WERI-Rb-1 (cell line): ENCODE measurements around the gene CREM.

Source experiments
- DNase-seq: peaks from one replicate; pipeline ENCODE4 v3.0.0-alpha.2; 2020
- H3K27ac ChIP-seq: fragments of 250-450 bp; sonication (Bioruptor Pico); 2 replicates; pipeline ENCODE4 v1.5.1; 2020; ENCODE audit warnings: mild to moderate bottlenecking, moderate library complexity
- H3K27me3 ChIP-seq: fragments of 250-450 bp; sonication (Bioruptor Pico); 2 replicates; pipeline ENCODE4 v1.5.1; 2021; ENCODE audit warnings: mild to moderate bottlenecking, low read depth, moderate library complexity; ENCODE audit not compliant: insufficient read depth, severe bottlenecking
- H3K36me3 ChIP-seq: fragments of 250-450 bp; sonication (Bioruptor Pico); 2 replicates; pipeline ENCODE4 v1.5.1; 2020; ENCODE audit warnings: mild to moderate bottlenecking, moderate library complexity
- H3K4me3 ChIP-seq: 2 replicates; pipeline ENCODE4 v1.5.1; 2011; ENCODE audit warnings: low read depth, mild to moderate bottlenecking, control low read depth, low read length
- H3K9me3 ChIP-seq: fragments of 250-450 bp; sonication (Bioruptor Pico); 2 replicates; pipeline ENCODE4 v1.5.1; 2021; ENCODE audit warnings: mild to moderate bottlenecking, moderate library complexity; ENCODE audit not compliant: severe bottlenecking
- TF ChIP-seq, protein P1 (sequence below): IDR thresholded peaks from 2 replicates; pipeline ENCODE4 v1.5.1; 2011; ENCODE audit warnings: low read depth, mild to moderate bottlenecking, control low read depth, inconsistent platforms, low read length

The CREM gene

DNA sequence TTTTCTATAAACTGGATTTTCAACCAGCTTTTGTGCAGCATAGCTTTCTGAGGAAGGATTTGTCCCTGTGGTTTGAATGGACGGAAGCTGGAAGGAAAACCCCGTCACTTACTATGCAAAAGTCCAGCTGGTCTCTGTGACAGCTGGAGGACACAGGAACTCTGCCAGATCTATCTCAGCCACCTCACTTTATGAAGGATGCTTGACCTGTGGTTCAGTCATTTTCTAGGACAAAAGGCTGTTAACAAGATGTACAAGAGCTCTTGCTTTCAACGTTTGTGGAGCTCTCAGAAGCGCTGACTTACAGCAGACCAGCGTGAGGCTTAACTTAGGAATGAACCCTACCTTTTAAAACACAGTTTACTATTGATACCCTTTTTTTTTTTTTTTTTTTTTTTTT, 90.8 kb downstream of the CREM start:
- DNase-seq = no peak
- H3K4me3 ChIP-seq = no peak overlapping the region
- H3K9me3 ChIP-seq = no peaks in the 10 kb centered on the region
- H3K27me3 ChIP-seq = no peaks in the 10 kb centered on the region
- TF ChIP-seq, protein P1, sequence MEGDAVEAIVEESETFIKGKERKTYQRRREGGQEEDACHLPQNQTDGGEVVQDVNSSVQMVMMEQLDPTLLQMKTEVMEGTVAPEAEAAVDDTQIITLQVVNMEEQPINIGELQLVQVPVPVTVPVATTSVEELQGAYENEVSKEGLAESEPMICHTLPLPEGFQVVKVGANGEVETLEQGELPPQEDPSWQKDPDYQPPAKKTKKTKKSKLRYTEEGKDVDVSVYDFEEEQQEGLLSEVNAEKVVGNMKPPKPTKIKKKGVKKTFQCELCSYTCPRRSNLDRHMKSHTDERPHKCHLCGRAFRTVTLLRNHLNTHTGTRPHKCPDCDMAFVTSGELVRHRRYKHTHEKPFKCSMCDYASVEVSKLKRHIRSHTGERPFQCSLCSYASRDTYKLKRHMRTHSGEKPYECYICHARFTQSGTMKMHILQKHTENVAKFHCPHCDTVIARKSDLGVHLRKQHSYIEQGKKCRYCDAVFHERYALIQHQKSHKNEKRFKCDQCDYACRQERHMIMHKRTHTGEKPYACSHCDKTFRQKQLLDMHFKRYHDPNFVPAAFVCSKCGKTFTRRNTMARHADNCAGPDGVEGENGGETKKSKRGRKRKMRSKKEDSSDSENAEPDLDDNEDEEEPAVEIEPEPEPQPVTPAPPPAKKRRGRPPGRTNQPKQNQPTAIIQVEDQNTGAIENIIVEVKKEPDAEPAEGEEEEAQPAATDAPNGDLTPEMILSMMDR = no peak
- no peaks in the 10 kb centered on the region for H3K36me3 ChIP-seq
- H3K27ac ChIP-seq = no peak overlapping the region

- TF ChIP-seq, protein P1 = peak; percentile 54; the same call in 1 of the 2 replicates
- DNase-seq = peak; percentile 73
- no peaks in the 10 kb centered on the region for H3K9me3 ChIP-seq
- no peak overlapping the region for H3K4me3 ChIP-seq
- H3K27me3 ChIP-seq = no peaks in the 10 kb centered on the region
- no peak overlapping the region for H3K27ac ChIP-seq
- H3K36me3 ChIP-seq = no peaks in the 10 kb centered on the region
These were observed 91.8 kb downstream of the CREM start for GRCh38 chr10:35218339-35218955.

GRCh38 chr10:35219292-35219691, 92.6 kb downstream of the CREM start:
- no peak overlapping the region for H3K4me3 ChIP-seq
- H3K9me3 ChIP-seq = no peaks in the 10 kb centered on the region
- DNase-seq = no peak
- H3K36me3 ChIP-seq = no peaks in the 10 kb centered on the region
- no peak overlapping the region for H3K27ac ChIP-seq
- TF ChIP-seq, protein P1 = no peak
- H3K27me3 ChIP-seq = no peaks in the 10 kb centered on the region

DNA sequence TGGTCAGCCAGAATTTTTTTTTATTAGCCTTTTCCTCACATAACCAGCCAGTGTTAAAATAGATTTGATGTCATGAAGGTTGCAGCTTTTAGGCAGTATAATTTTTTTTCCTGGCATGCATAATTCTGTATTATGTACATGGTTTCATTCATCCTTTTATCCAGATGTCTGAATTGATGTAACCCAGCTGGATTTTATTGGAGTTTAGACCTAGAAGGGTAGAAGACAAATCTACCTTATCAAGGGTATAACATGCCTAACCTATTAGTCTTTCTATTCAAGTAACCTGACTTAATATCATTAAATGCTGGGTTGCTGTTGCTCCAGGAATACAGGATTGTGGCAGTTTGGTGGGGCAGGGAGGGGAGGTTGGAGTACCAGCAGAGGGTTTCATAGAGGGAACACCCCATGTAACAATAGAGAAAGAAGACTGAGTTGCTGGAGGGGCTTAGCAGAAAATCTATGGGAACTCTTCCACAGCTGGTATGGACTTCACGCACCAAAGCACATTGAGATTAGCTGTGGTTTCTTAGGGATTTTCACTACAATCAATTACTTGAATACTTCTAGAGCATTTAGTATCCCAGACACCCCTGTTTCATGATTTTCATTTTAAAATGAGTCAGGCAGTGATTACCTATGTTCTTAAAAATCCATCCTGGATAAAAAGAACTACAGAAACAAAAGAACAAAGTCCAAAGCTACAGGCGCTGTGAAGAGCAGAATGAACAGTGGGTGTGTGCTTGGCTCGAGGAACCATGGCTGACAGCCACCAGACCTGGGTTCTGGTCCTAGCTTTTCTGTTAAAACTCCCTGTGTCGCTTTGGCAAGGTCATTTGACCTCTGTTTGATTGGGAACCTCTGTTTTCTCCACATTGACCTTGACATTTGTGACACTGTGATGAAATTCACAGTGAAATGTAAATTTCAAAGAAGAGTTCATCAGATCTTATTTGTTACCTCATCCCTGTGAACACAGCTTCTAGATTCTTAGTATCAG, 93.5 kb downstream of the CREM start:
- Histone ChIP-seq H3K9me3 (no peaks in the 10 kb centered on the region), H3K36me3 (no peaks in the 10 kb centered on the region), H3K27ac (peak overlapping the region; percentile 61), H3K4me3 (no peak overlapping the region), H3K27me3 (no peaks in the 10 kb centered on the region)
- TF ChIP-seq, protein P1 = no peak
- DNase-seq = peak; percentile 33

DNA sequence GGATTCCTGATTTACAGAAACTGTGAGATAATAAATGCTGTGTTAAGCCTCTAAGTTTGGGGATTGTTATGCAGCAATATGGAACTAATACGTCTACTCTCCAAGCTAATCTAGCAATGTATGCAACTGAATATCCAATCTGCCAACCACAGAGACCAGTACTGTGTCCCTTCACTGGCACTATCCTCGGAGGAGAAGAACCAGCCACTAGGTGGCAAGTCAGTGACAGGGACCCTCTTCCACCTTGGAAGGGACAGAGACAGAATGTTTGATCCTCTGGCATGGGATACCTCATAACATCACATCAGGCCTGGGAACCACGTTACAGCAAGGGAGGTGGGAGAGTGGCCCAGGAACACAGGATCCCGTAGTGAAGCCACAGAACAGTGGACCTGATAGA, 96.4 kb downstream of the CREM start:
- H3K9me3 ChIP-seq = no peaks in the 10 kb centered on the region
- TF ChIP-seq, protein P1 = peak; percentile 41
- no peaks in the 10 kb centered on the region for H3K36me3 ChIP-seq
- H3K4me3 ChIP-seq = no peak overlapping the region
- DNase-seq = no peak
- no peaks in the 10 kb centered on the region for H3K27me3 ChIP-seq
- H3K27ac ChIP-seq = no peak overlapping the region
